WI38 (cell line): ENCODE measurements around the gene SLC23A3.

Source experiments
- H3K4me3 ChIP-seq: 2 replicates; pipeline ENCODE4 v1.5.1; 2011; ENCODE audit warnings: low read depth, mild to moderate bottlenecking, control low read depth, low read length
- CTCF ChIP-seq: IDR thresholded peaks from 2 replicates; pipeline ENCODE4 v1.5.1; 2012; ENCODE audit warnings: low read depth, mild to moderate bottlenecking, control low read depth, low read length

Gene SLC23A3

GRCh38 chr2:219122202-219122980 lies 47.4 kb downstream of the SLC23A3 start:
- TF ChIP-seq CTCF = no peak
- no peak overlapping the region for H3K4me3 ChIP-seq

DNA sequence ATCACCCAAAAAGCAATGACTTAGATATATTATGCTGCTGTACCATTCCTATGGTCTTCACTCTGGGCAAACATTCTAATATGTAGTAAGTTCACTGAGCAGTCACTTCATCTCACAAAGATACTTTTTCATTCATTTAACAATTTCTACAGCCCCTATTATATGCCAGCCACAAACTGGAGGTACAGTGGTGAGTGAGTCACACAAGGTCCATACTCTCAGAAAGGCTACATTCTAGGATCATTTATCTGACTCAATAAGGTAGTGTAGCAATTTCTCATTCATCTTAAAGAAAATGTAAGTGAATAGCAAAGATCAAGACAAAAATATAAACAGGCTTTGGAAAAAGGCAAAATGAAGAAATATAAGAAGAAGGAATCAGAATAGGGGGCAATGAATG lies 49.7 kb downstream of the SLC23A3 start:
- H3K4me3 ChIP-seq = no peak overlapping the region
- TF ChIP-seq CTCF = no peak

GRCh38 chr2:219119422-219120043 lies 50.3 kb downstream of the SLC23A3 start:
- no peak overlapping the region for H3K4me3 ChIP-seq
- peak; percentile 63 for TF ChIP-seq CTCF

GRCh38 chr2:219118504-219118903 lies 51.3 kb downstream of the SLC23A3 start:
- no peak for TF ChIP-seq CTCF
- no peak overlapping the region for H3K4me3 ChIP-seq

GRCh38 chr2:219116776-219117646 lies 52.8 kb downstream of the SLC23A3 start:
- no peak overlapping the region for H3K4me3 ChIP-seq

DNA sequence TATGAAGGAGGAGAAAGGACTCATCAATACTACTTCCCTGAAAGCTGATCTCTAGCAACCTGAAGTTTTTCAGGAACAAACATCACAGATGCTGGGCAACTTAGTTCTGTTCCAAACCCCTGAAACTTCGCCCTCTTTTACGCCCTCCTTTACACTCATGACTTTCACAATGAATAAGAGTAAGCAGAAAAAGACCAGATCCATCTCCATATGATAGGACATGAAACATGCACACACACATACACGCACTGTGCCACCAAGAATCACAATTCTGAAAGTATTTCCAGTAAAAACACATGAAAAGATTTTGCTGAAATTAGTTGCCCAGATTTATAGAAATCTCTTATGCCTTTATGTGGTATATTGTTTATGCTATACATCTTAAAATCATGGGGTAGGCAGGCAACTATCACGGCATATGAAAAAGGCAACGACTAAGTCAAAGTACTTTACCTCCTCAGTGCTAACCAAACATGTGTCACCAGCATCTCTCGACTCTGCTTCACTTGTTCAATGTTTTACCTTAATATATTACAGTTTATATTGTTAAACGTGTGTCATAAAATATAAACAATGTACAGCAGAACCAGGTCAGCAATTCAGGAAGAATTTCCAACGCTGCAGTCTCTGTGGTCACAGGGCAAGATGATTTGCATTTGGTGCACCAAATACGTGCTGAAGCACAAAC lies 57.0 kb downstream of the SLC23A3 start:
- TF ChIP-seq CTCF = no peak
- no peak overlapping the region for H3K4me3 ChIP-seq

More at GRCh38 chr2:219116776-219117646, 52.8 kb downstream of the SLC23A3 start:
- no peak for TF ChIP-seq CTCF
